B cell (primary cell): ENCODE results near the gene CEP112. TPM values are rescaled to one million over a fixed set of nuclear protein-coding genes. Genes with fewer than 3 reads are reported as not detected.

Experiments
- ATAC-seq: fragments of 200-7000 bp; cut with Tn5 transposase; one replicate; pipeline ENCODE4 v1.10.0; 2021; ENCODE audit warnings: low read depth, mild to moderate bottlenecking, moderate number of reproducible peaks, moderate library complexity
- CTCF ChIA-PET: fragments of 350-600 bp; sonication (Branson Sonifier 250); formaldehyde crosslinking; loops from one replicate; lab custom pipeline; 2021; ENCODE audit warnings: antibody characterized with exemption, inconsistent platforms; lab: Charles Lee
- POLR2A ChIA-PET: fragments of 350-600 bp; sonication (Branson Sonifier 250); formaldehyde crosslinking; loops from one replicate; lab custom pipeline; 2021; ENCODE audit warnings: antibody characterized with exemption; lab: Charles Lee
- DNase-seq: peaks from one replicate; pipeline ENCODE4 v3.0.0; 2013
- H2AFZ ChIP-seq: 2 replicates; pipeline ENCODE4 v1.6.1; 2012; ENCODE audit warnings: mild to moderate bottlenecking, low read depth, low read length; ENCODE audit not compliant: insufficient read depth, poor library complexity, severe bottlenecking
- H3K27ac ChIP-seq, 2 donors: 1 replicate in 1 of 2; 2 replicates in 1 of 2; pipeline ENCODE4 v1.5.1; 2012 to 2013; ENCODE audit warnings: low read length in 2 of 2, mild to moderate bottlenecking in 2 of 2, moderate library complexity in 1 of 2
- H3K27me3 ChIP-seq, 4 experiments: fragments of 200-600 bp in 1 of 4; sonication (generic) in 1 of 4; replicated peaks in 1 of 4; 1 replicate in 2 of 4; 2 replicates in 2 of 4; pipeline versions ENCODE4 v1.6.1 to v1.7.0; 2013 to 2016; ENCODE audit warnings: low read length in 3 of 4, mild to moderate bottlenecking in 2 of 4, mixed read lengths in 1 of 4, moderate library complexity in 1 of 4; ENCODE audit not compliant: insufficient read depth in 4 of 4, control insufficient read depth in 3 of 4; ENCODE audit errors: control extremely low read depth in 1 of 4
- H3K36me3 ChIP-seq, 2 experiments: replicated peaks in 1 of 2; 1 replicate in 1 of 2; 2 replicates in 1 of 2; pipeline versions ENCODE4 v1.6.1 to v1.7.1; 2013; ENCODE audit warnings: low read length in 1 of 2; ENCODE audit not compliant: insufficient read depth in 2 of 2, control insufficient read depth in 1 of 2; ENCODE audit errors: control extremely low read depth in 1 of 2, extremely low read depth in 1 of 2
- H3K4me1 ChIP-seq, 2 donors: fragments of 200-600 bp in 1 of 2; sonication (generic) in 1 of 2; 1 replicate in 1 of 2; 2 replicates in 1 of 2; pipeline versions ENCODE4 v1.5.1 to v1.6.1; 2013 to 2017; ENCODE audit warnings: low read length in 2 of 2; ENCODE audit not compliant: control insufficient read depth in 2 of 2, insufficient read depth in 2 of 2
- H3K4me2 ChIP-seq: replicated peaks from 2 replicates; pipeline ENCODE3; 2012; ENCODE audit warnings: mild to moderate bottlenecking, low read depth, low read length; ENCODE audit not compliant: poor library complexity, severe bottlenecking
- H3K4me3 ChIP-seq, 5 experiments: fragments of 200-600 bp in 1 of 5; sonication (generic) in 1 of 5; 1 replicate in 3 of 5; 2 replicates in 2 of 5; pipeline versions ENCODE4 v1.5.1 to v1.7.0; 2011 to 2016; ENCODE audit warnings: low read length in 4 of 5, mild to moderate bottlenecking in 4 of 5, low read depth in 2 of 5, control low read depth in 1 of 5, moderate library complexity in 1 of 5; ENCODE audit not compliant: insufficient read depth in 1 of 5; ENCODE audit errors: control extremely low read depth in 1 of 5, extremely low read depth in 1 of 5
- H3K79me2 ChIP-seq: fragments of 200-600 bp; sonication (generic); one replicate; pipeline ENCODE4 v1.6.0; 2016; ENCODE audit warnings: low read length; ENCODE audit not compliant: control insufficient read depth, insufficient read depth
- H3K9ac ChIP-seq: fragments of 200-600 bp; sonication (generic); 2 replicates; pipeline ENCODE4 v1.6.1; 2017; ENCODE audit warnings: mild to moderate bottlenecking, low read length, moderate library complexity
- H3K9me3 ChIP-seq, 3 donors: one replicate each; pipeline versions ENCODE4 v1.6.1 to v1.7.1; 2013; ENCODE audit warnings: low read length in 2 of 3; ENCODE audit not compliant: control insufficient read depth in 2 of 3, insufficient read depth in 1 of 3; ENCODE audit errors: control extremely low read depth in 1 of 3
- H4K20me1 ChIP-seq: 2 replicates; pipeline ENCODE4 v1.6.0; 2012; ENCODE audit warnings: mild to moderate bottlenecking, low read length; ENCODE audit not compliant: insufficient read depth, control insufficient read depth, poor library complexity, severe bottlenecking
- H3K27ac Mint-ChIP-seq: one replicate; pipeline ENCODE4 v1.8.0; 2021; ENCODE audit warnings: mixed read lengths
- H3K27me3 Mint-ChIP-seq: one replicate; pipeline ENCODE4 v1.8.0; 2021; ENCODE audit warnings: mixed read lengths
- H3K4me1 Mint-ChIP-seq: one replicate; pipeline ENCODE4 v1.8.0; 2021; ENCODE audit warnings: mixed read lengths
- H3K4me3 Mint-ChIP-seq: one replicate; pipeline ENCODE4 v1.8.0; 2021; ENCODE audit warnings: mixed read lengths
- H3K9me3 Mint-ChIP-seq: one replicate; pipeline ENCODE4 v1.8.0; 2022; ENCODE audit warnings: mixed read lengths; ENCODE audit not compliant: insufficient read depth
- CTCF ChIP-seq: fragments of 200-600 bp; IDR thresholded peaks from one replicate; pipeline ENCODE4 v1.8.0; 2022; ENCODE audit warnings: antibody characterized with exemption, mild to moderate bottlenecking
- EZH2 ChIP-seq: IDR thresholded peaks from 2 replicates; pipeline ENCODE4 v1.6.1; 2012; ENCODE audit warnings: borderline replicate concordance, low read depth, mild to moderate bottlenecking, moderate library complexity, low read length; ENCODE audit not compliant: insufficient read depth, poor library complexity, severe bottlenecking
- WGBS: methylation state at CpG from one replicate; pipeline ENCODE4 v1.1.5; 2013; ENCODE audit warnings: missing lambda C conversion rate; ENCODE audit not compliant: insufficient coverage; 5-methylcytosine and 5-hydroxymethylcytosine counted together
- intact Hi-C: fragments of 100-400 bp; cut with micrococcal nuclease; formaldehyde crosslinking; loops from one replicate; pipeline ENCODE4 v1.10.0; 2022
- polyA plus RNA-seq: library from polyadenylated mRNA; depleted of rRNA; stranded (reverse); fragments of >200 nt; gene quantifications from 2 replicates; pipeline ENCODE4 v1.2.3, GENCODE V29; 2012
- total RNA-seq, 2 donors: library from RNA; stranded (reverse); fragments of 120-200 nt in 1 of 2; gene quantifications; 1 replicate in 1 of 2; 2 replicates in 1 of 2; pipeline versions ENCODE4 v1.2.3 to v1.2.4, GENCODE V29; 2013 to 2022

Gene CEP112
- total and polyA plus RNA-seq, 2 donors (not counting 1 experiment from before 2014, with no cell fraction given) = 0.57 to 4.6 TPM

GRCh38 chr17:65677932-65678331 lies 514.0 kb downstream of the CEP112 start:
- Histone ChIP-seq H3K4me1 (no peaks in the 10 kb centered on the region), H3K79me2 (no peaks in the 10 kb centered on the region), H3K27ac (no peak overlapping the region), H2AFZ (no peak overlapping the region), H3K4me3 (no peak overlapping the region), H3K27me3 (no peaks in the 10 kb centered on the region), H3K36me3 (no peaks in the 10 kb centered on the region), H3K9me3 (no peaks in the 10 kb centered on the region), H3K4me2 (no peak overlapping the region), H4K20me1 (no peaks in the 10 kb centered on the region), H3K9ac (no peak overlapping the region)
- Mint-ChIP-seq H3K4me1 (no peaks in the 10 kb centered on the region), H3K27me3 (no peaks in the 10 kb centered on the region), H3K9me3 (no peaks in the 10 kb centered on the region), H3K4me3 (no peak overlapping the region), H3K27ac (no peak overlapping the region)
- TF ChIP-seq CTCF (no peak), EZH2 (no peak)
- ATAC-seq = no peak
- ChIA-PET POLR2A (no interaction called here), CTCF (no interaction called here)
- intact Hi-C loops = no loop called here
- no CpG with 5 or more reads among the region's 2 CpGs for WGBS
- no peak for DNase-seq

DNA sequence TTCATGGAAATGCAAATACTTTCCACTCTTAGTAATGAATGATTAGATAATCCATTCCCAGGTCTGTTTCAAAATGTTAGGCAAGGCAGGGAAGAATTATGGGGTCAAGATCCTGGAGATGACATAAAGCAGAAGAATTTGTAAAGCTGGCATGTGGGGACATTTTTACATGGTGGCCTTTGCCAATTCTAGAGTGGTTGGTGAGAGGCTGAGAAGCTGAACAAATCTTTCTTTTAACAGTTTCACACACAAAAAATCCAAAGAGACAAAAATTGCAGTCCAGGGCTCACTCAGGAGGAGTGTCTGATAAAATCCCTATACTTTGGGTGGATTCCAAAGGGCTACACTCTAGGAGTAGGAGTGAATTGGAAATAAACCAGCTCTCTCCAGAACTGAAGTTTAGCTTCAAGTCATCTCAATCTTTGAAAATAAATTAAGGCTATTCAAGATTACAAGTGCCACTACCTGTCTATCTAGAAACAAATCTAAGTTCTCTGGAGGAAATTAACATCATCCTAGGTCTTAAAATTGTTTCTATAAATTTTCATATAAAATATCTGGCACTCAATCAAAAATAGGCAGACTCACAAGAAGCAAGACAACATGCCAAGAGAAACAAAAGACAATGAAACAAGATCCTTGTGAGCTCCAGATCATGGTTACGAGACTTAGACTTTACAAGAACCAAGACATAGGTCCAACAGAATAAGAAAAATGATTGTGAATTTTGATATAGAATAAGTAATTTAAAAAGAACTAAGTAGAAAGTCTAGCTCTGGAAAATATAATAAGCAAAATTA lies 517.5 kb downstream of the CEP112 start:
- TF ChIP-seq CTCF = no peak
- no peak for TF ChIP-seq EZH2
- Mint-ChIP-seq H3K4me1 (no peaks in the 10 kb centered on the region), H3K9me3 (no peaks in the 10 kb centered on the region), H3K4me3 (no peak overlapping the region), H3K27me3 (peaks cover 3% of the 10 kb centered on the region), H3K27ac (no peak overlapping the region)
- Histone ChIP-seq H3K9ac (no peak overlapping the region), H4K20me1 (no peaks in the 10 kb centered on the region), H3K79me2 (no peaks in the 10 kb centered on the region), H2AFZ (no peak overlapping the region), H3K27ac (no peak overlapping the region), H3K4me2 (no peak overlapping the region), H3K36me3 (no peaks in the 10 kb centered on the region), H3K4me1 (no peaks in the 10 kb centered on the region), H3K9me3 (no peaks in the 10 kb centered on the region), H3K4me3 (no peak overlapping the region), H3K27me3 (no peaks in the 10 kb centered on the region)
- no peak for ATAC-seq
- no peak for DNase-seq
- intact Hi-C loops = no loop called here
- ChIA-PET CTCF (no interaction called here), POLR2A (no interaction called here)
- no CpG with 5 or more reads among the region's 1 CpG for WGBS
